ENCODE measurements around the gene LMX1A.

The LMX1A gene

DNA sequence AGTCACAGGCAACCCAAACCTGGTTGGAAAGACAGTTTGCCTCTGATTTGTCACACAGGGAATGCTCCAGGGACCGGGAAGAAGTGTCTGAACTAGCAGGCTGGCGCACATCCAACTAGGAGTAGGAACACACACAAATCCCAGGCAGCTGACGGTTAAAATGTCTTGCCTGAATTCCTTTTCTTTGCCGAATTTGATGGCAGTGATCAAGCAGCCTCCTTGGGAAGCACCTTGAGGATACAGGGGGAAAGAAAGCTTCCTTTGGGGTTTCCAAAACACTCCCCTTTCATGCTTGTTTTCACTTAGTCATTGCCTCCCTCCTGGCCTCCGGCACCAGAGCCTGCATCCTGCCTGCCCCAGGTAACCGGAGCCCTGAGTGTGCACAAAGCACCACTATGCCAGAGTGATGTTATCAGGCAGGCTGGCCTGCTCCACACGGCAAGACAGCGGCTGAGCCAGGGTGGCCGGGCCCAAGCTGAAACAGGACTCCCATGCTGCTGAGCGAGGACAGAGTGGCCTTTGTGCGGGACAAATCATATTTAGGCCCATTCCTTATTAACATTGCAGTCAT lies 193.8 kb downstream of the LMX1A start:
- Mint-ChIP-seq H3K27me3 (no peaks in the 10 kb centered on the region), H3K27ac (no peak overlapping the region), H3K9me3 (peaks cover 0 to 2% of the 10 kb centered on the region in 2 donors), H3K36me3 (ENCODE audit: insufficient read depth) (no peaks in the 10 kb centered on the region), H3K4me3 (no peak overlapping the region), H3K4me1 (ENCODE audit: low read depth in 2 of 2) (no peaks in the 10 kb centered on the region)
- no peak for DNase-seq
- ATAC-seq (replicated peaks), result no peak

DNA sequence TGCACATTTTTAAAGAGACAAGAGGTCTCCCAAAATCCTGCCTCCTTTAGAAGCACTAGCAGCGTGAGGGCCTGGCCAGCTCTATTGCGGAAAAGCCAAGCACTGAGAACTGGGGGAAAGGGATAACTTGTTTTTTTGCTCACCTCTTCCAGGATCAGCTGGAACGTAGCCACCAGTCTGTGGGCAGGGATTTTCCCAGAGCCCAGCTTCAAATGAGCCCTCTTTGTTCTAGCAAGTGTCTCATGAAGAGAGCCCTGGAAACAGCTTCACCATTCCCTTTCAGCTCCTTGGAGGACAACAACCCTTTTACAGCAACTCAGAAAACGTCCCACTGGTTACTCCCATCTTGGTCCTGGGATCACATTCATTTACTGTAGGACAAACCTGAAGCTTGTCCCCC lies 195.4 kb downstream of the LMX1A start:
- no peaks in the 10 kb centered on the region for H3K27me3 Mint-ChIP-seq
- no peak for ATAC-seq (replicated peaks)
- no peaks in the 10 kb centered on the region for H3K4me1 Mint-ChIP-seq (ENCODE audit: low read depth in 2 of 2)
- no peak for DNase-seq
- no peak overlapping the region for H3K27ac Mint-ChIP-seq
- H3K36me3 Mint-ChIP-seq (ENCODE audit: insufficient read depth), result no peaks in the 10 kb centered on the region
- no peak overlapping the region for H3K4me3 Mint-ChIP-seq
- peaks cover 0 to 2% of the 10 kb centered on the region in 2 donors for H3K9me3 Mint-ChIP-seq

DNA sequence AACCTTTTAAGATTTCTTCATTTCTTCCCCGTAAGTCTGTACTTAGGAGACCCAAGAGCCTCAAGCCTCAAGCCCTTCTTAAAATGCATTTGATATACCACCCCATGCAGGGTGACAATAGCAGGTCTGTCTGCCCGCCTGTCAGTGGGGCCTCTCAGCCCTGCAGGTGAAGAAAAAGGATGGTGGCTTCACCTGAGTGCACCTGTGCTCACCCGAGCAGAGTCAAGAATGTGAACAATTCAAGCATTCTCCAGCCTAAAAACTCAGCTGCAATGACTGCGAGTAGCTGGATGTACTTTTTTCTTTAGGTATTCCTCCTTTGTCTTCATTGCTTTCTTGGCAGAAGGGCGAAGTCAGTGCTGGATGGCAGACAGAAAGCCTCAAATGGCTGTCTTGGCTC lies 203.3 kb downstream of the LMX1A start:
- DNase-seq, result no peak
- no peaks in the 10 kb centered on the region for H3K9me3 Mint-ChIP-seq
- H3K4me1 Mint-ChIP-seq (ENCODE audit: low read depth in 2 of 2), result no peaks in the 10 kb centered on the region
- H3K36me3 Mint-ChIP-seq (ENCODE audit: insufficient read depth), result no peaks in the 10 kb centered on the region
- no peak overlapping the region for H3K27ac Mint-ChIP-seq
- ATAC-seq (replicated peaks), result no peak
- no peaks in the 10 kb centered on the region for H3K27me3 Mint-ChIP-seq
- H3K4me3 Mint-ChIP-seq, result no peak overlapping the region

DNA sequence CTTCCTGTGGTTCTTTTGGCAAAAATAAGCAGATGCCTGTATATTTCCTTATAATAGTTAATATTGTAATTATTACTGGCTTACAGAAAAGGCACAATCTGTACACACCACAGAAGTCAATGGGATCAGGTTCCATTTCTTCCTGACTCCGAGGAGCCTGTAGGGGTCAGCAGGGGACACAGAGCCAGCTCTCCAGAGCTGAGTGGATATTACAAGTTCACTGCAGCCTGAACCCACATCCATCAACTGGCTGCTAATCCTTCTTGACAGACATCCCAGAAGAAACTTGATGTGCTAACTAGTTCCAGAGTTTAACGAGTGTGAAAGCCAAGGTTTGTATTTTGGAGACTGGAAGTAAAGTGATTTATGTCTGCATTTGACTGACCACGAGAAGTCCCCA lies 203.8 kb downstream of the LMX1A start:
- H3K36me3 Mint-ChIP-seq (ENCODE audit: insufficient read depth), result no peaks in the 10 kb centered on the region
- H3K9me3 Mint-ChIP-seq, result no peaks in the 10 kb centered on the region
- ATAC-seq (replicated peaks) (no peak), DNase-seq (no peak)
- no peak overlapping the region for H3K4me3 Mint-ChIP-seq
- H3K27ac Mint-ChIP-seq, result no peak overlapping the region
- H3K4me1 Mint-ChIP-seq (ENCODE audit: low read depth in 2 of 2), result no peaks in the 10 kb centered on the region
- no peaks in the 10 kb centered on the region for H3K27me3 Mint-ChIP-seq

DNA sequence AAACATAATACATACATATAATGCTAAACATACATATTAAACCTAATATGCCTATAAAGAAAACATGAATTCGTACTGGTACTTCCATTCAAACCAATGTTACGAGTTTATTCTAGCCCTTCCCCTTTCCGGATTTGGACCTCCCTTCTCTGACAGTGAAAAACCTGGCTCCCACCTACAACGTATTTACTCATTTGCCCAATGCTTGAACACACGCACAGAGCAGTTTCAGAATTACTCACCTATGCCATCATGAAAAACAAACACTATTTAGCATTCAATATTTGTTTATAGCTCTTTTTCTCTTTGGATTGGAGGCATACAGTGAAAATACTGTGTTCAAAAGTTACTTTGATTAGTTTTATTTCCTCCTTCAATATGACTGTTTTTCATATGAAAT lies 204.4 kb downstream of the LMX1A start:
- no peak for DNase-seq
- H3K4me3 Mint-ChIP-seq, result no peak overlapping the region
- no peaks in the 10 kb centered on the region for H3K9me3 Mint-ChIP-seq
- H3K27ac Mint-ChIP-seq, result no peak overlapping the region
- no peak for ATAC-seq (replicated peaks)
- H3K36me3 Mint-ChIP-seq (ENCODE audit: insufficient read depth), result no peaks in the 10 kb centered on the region
- H3K4me1 Mint-ChIP-seq (ENCODE audit: low read depth in 2 of 2), result no peaks in the 10 kb centered on the region
- H3K27me3 Mint-ChIP-seq, result no peaks in the 10 kb centered on the region

All from effector memory CD8-positive, alpha-beta T cell (primary cell).